ENCODE data around the gene SLC17A4. TPM values are rescaled to one million over a fixed set of nuclear protein-coding genes. Genes with fewer than 3 reads are reported as not detected.

SLC17A4 gene
- total and polyA plus RNA-seq, 2 donors (not counting 3 experiments of a cell fraction or from before 2014, with no cell fraction given): not detected

DNA sequence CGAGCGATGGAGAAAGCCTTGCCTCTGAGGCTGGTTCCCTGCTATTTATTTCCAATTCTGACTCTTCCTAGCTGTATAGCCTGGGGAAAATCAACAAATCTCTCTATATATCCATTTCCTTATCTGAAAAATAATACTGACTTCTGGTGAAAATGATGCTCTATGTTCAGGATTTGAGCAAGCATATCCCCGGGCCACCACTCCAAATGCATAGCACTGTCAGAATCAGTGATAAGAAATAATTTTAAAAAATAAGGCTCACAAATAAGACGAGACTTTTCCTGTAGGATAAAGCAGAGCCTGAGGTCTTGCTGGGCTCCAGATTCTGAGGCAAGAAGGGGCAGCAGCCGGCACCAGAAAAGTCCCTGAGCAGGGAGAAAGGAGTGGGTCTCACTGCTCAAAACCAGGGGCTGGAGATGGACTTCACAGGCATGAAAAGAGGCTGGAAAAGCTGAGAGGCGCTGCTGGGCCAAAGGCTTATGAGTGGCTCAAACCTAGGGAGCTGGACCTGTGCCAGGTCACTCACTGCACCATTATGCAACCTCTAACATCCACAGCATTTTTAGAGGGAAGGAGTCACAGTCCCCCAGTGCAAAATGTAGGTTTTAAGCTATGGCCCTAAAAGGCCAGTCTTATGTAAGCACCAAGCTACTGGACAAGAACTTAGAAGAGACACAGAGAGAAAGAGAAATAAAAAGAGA lies 48.1 kb upstream of the SLC17A4 start:
- no peaks in the 10 kb centered on the region for H3K9me3 ChIP-seq (replicated peaks; ENCODE audit: control insufficient read depth, insufficient read depth, low read length)
- H3K9ac ChIP-seq (replicated peaks; ENCODE audit: extremely low read depth, insufficient read depth, low read length): no peak overlapping the region
- no peaks in the 10 kb centered on the region for H4K20me1 ChIP-seq (replicated peaks; ENCODE audit: control insufficient read depth, extremely low read depth, insufficient read depth, low read length)
- H3K4me3 ChIP-seq (replicated peaks in 1 of 3; ENCODE audit: insufficient read depth in 1 of 3, low read depth in 1 of 3, low read length in 3 of 3): no peak overlapping the region
- dilution Hi-C loops (cut with MboI; ENCODE audit: extremely low pct_ligation_motif_present, low sequenced_read_pairs): no loop called here
- H3K79me2 ChIP-seq (ENCODE audit: control insufficient read depth, insufficient read depth, low read length): no peaks in the 10 kb centered on the region
- no peaks in the 10 kb centered on the region for H3K4me1 ChIP-seq (ENCODE audit: control insufficient read depth, extremely low read depth, insufficient read depth, low read length)
- H2AFZ ChIP-seq (ENCODE audit: low read depth, low read length): no peak overlapping the region
- CTCF ChIA-PET: interaction anchor here (2.0 to 4.3 kb wide), 2 partner anchors 10 to 13 kb away, joined by 5 to 39 read pairs; no protein-coding TSS in a partner anchor
- no peaks in the 10 kb centered on the region for H3K9me1 ChIP-seq (replicated peaks; ENCODE audit: control insufficient read depth, extremely low read depth, insufficient read depth, low read length)
- no TSS peak for BruUV-seq (replicated peaks)
- peaks cover 0 to 4% of the 10 kb centered on the region in 2 experiments for H3K27me3 ChIP-seq (ENCODE audit: control insufficient read depth in 2 of 2, insufficient read depth in 2 of 2, low read length in 2 of 2)
- H3K27ac ChIP-seq (ENCODE audit: insufficient read depth, low read depth, low read length): no peak overlapping the region
- no peaks in the 10 kb centered on the region for H3K36me3 ChIP-seq (ENCODE audit: control insufficient read depth in 2 of 2, extremely low read depth in 1 of 2, insufficient read depth in 2 of 2, low read length in 2 of 2)
- FAIRE-seq (no peak), DNase-seq (ENCODE audit: low read depth, low spot score) (no peak)
- no peak for TF ChIP-seq POLR2AphosphoS5 (IDR thresholded peaks at IDR 0.05; ENCODE audit: insufficient read depth, low read depth, low read length)
- TF ChIP-seq, protein P1, sequence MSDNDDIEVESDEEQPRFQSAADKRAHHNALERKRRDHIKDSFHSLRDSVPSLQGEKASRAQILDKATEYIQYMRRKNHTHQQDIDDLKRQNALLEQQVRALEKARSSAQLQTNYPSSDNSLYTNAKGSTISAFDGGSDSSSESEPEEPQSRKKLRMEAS (IDR thresholded peaks at IDR 0.05; ENCODE audit: insufficient read depth, insufficient read length): no peak
- no peak for TF ChIP-seq GATA2 (IDR thresholded peaks at IDR 0.05; ENCODE audit: insufficient read depth, insufficient read length, low read depth, low read length)
- TF ChIP-seq MYC (IDR thresholded peaks at IDR 0.05; ENCODE audit: low read depth, low read length): no peak
- no peak for TF ChIP-seq JUN (IDR thresholded peaks at IDR 0.05; ENCODE audit: borderline replicate concordance, insufficient read depth, insufficient read length, low read depth)
- TF ChIP-seq EZH2 (IDR thresholded peaks at IDR 0.05; ENCODE audit: borderline replicate concordance, low read depth, low read length, severe bottlenecking): no peak
- TF ChIP-seq, protein P2, sequence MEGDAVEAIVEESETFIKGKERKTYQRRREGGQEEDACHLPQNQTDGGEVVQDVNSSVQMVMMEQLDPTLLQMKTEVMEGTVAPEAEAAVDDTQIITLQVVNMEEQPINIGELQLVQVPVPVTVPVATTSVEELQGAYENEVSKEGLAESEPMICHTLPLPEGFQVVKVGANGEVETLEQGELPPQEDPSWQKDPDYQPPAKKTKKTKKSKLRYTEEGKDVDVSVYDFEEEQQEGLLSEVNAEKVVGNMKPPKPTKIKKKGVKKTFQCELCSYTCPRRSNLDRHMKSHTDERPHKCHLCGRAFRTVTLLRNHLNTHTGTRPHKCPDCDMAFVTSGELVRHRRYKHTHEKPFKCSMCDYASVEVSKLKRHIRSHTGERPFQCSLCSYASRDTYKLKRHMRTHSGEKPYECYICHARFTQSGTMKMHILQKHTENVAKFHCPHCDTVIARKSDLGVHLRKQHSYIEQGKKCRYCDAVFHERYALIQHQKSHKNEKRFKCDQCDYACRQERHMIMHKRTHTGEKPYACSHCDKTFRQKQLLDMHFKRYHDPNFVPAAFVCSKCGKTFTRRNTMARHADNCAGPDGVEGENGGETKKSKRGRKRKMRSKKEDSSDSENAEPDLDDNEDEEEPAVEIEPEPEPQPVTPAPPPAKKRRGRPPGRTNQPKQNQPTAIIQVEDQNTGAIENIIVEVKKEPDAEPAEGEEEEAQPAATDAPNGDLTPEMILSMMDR (IDR thresholded peaks at IDR 0.05; ENCODE audit: extremely low read depth in 1 of 2, insufficient read depth in 1 of 2, low read depth in 1 of 2, low read length in 2 of 2): no peak
- no peak for TF ChIP-seq FOS (IDR thresholded peaks at IDR 0.05; ENCODE audit: borderline replicate concordance, insufficient read depth, low read length)
- no peak for TF ChIP-seq POLR2A (IDR thresholded peaks at IDR 0.05; ENCODE audit: low read depth, low read length)
- intact Hi-C loops (cut with micrococcal nuclease): no loop called here
- H3K4me2 ChIP-seq (ENCODE audit: insufficient read depth, low read length): no peak overlapping the region
- POLR2A ChIA-PET: no interaction called here
